HepG2 (cell line): ENCODE data around the gene ECE2.

Source experiments
- ATF4 ChIP-seq, 2 experiments: fragments of 450-650 bp in 1 of 2; sonication (generic) in 1 of 2; formaldehyde crosslinking; IDR thresholded peaks; 2 replicates each; pipeline versions ENCODE4 v1.5.0 to v1.8.0; 2020 to 2022; ENCODE audit warnings: mild to moderate bottlenecking in 1 of 2, missing genetic modification reagents in 1 of 2
- CHD4 ChIP-seq: fragments of 200-600 bp; sonication (generic); IDR thresholded peaks from 2 replicates; pipeline ENCODE4 v1.7.0; 2017; ENCODE audit warnings: mild to moderate bottlenecking, low read length, borderline replicate concordance
- CTCF ChIP-seq: sonication (generic); formaldehyde crosslinking; IDR thresholded peaks from 2 replicates; pipeline ENCODE4 v1.5.0; 2020; ENCODE audit warnings: mild to moderate bottlenecking, missing genetic modification reagents, moderate library complexity
- JUN ChIP-seq: sonication (generic); formaldehyde crosslinking; IDR thresholded peaks from 2 replicates; pipeline ENCODE4 v1.4.0; 2020; ENCODE audit warnings: mild to moderate bottlenecking, missing genetic modification reagents
- POLR2AphosphoS5 ChIP-seq: IDR thresholded peaks from 2 replicates; pipeline ENCODE4 v1.6.1; 2012; ENCODE audit warnings: low read depth, low read length
- RFX1 ChIP-seq: fragments of 450-650 bp; IDR thresholded peaks from 2 replicates; pipeline ENCODE4 v1.6.1; 2017
- TCF7 ChIP-seq: sonication (generic); IDR thresholded peaks from 2 replicates; pipeline ENCODE4 v1.6.1; 2016; ENCODE audit warnings: antibody characterized with exemption, low read depth
- ZFX ChIP-seq: sonication (generic); formaldehyde crosslinking; IDR thresholded peaks from 2 replicates; pipeline ENCODE4 v1.4.0; 2020; ENCODE audit warnings: mild to moderate bottlenecking, low read depth, missing genetic modification reagents, moderate library complexity
- ZNF879 ChIP-seq: sonication (generic); formaldehyde crosslinking; IDR thresholded peaks from 2 replicates; pipeline ENCODE4 v1.8.1; 2023; ENCODE audit warnings: missing genetic modification reagents

GRCh38 chr3:184283681-184284080 is 7.9 kb downstream of the ECE2 start:
- TF ChIP-seq ZFX (CRISPR knock-in tag) = no peak
- no peak for TF ChIP-seq CTCF (CRISPR knock-in tag)
- no peak for TF ChIP-seq POLR2AphosphoS5
- no peak for TF ChIP-seq RFX1
- no peak for TF ChIP-seq TCF7
- TF ChIP-seq JUN (CRISPR knock-in tag) = no peak
- no peak for TF ChIP-seq CHD4
- TF ChIP-seq ATF4 (CRISPR knock-in tag; IDR thresholded peaks at IDR 0.05) = no peak
- no peak for TF ChIP-seq ZNF879 (CRISPR knock-in tag)
